ENCODE results near the gene IRAK1. TPM values are rescaled to one million over a fixed set of nuclear protein-coding genes. Genes with fewer than 3 reads are reported as not detected.

IRAK1 gene
- total and polyA plus RNA-seq, 2 of the 8 experiments (the other 6 are each of a cell fraction or from before 2014, with no cell fraction given): 26.6 to 41.7 TPM

DNA sequence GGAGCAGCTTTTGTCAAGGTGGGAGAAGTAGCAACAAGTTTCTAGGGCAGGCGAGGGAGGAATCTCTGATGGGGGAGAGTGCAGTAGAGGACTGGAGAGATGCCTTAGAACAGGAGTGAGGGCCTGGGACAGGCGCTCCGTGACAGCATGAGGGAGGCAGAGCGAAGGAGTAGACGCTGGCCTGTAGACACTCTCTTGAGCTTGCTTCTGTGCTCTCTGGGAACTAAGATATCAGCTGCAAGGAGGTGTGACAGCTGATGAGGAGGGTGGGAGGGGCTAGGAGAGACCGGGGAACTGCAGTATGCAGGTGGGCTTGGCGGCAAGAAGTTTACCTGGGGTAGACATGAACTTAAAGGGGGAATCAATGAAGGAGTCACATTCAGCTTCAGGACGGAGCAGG, 42.1 kb upstream of the IRAK1 start (continued):
- no peak for TF ChIP-seq CBX5 (IDR thresholded peaks at IDR 0.05; ENCODE audit: low read depth, low read length)
- TF ChIP-seq CHD2 (IDR thresholded peaks at IDR 0.05; ENCODE audit: low read length): no peak
- TF ChIP-seq SIX5 (IDR thresholded peaks at IDR 0.05; ENCODE audit: low read depth, low read length): no peak
